OCI-LY7 (cell line): Measurements from ENCODE around the gene SPAG9. TPM values are rescaled to one million over a fixed set of nuclear protein-coding genes. Genes with fewer than 3 reads are reported as not detected.

ENCODE experiments used
- BruUV-seq: library from RNA; stranded (reverse); fragments of 400-500 nt; replicated peaks from 2 replicates; lab custom pipeline; 2021; lab: Mats Ljungman, UMichigan
- CTCF ChIA-PET: fragments of 300-600 bp; sonication (Branson Sonifier 250); formaldehyde crosslinking; loops from one replicate; lab custom pipeline; 2022; ENCODE audit warnings: antibody characterized with exemption; ENCODE audit not compliant: unreplicated experiment; lab: Charles Lee
- POLR2A ChIA-PET: fragments of 300-600 bp; sonication (Branson Sonifier 250); formaldehyde crosslinking; loops from one replicate; lab custom pipeline; 2022; ENCODE audit warnings: antibody characterized with exemption; lab: Charles Lee
- DNase-seq: peaks from one replicate; pipeline ENCODE4 v3.0.0-alpha.2; 2015; ENCODE audit warnings: low spot score
- H2AFZ ChIP-seq: fragments of 200-600 bp; sonication (generic), shearing (Covaris generic); 2 replicates; pipeline ENCODE4 v1.6.1; 2014; ENCODE audit warnings: mild to moderate bottlenecking, antibody characterized with exemption, low read length, moderate library complexity
- H3K27ac ChIP-seq: fragments of 200-600 bp; sonication (generic); 2 replicates; pipeline ENCODE4 v1.5.1; 2014; ENCODE audit warnings: mixed run types, low read depth, mild to moderate bottlenecking, moderate library complexity, low read length, inconsistent platforms; ENCODE audit not compliant: poor library complexity, severe bottlenecking
- H3K36me3 ChIP-seq: fragments of 200-600 bp; sonication (generic); 2 replicates; pipeline ENCODE4 v1.6.1; 2014; ENCODE audit warnings: mild to moderate bottlenecking, antibody characterized with exemption, low read length, moderate library complexity, mixed read lengths; ENCODE audit not compliant: insufficient read depth
- H3K4me1 ChIP-seq: fragments of 200-600 bp; sonication (generic); 2 replicates; pipeline ENCODE4 v1.5.1; 2014; ENCODE audit warnings: mild to moderate bottlenecking, low read length; ENCODE audit not compliant: insufficient read depth, poor library complexity, severe bottlenecking
- H3K4me2 ChIP-seq: fragments of 200-600 bp; sonication (generic); 2 replicates; pipeline ENCODE4 v1.6.1; 2014; ENCODE audit warnings: mild to moderate bottlenecking, low read length
- H3K4me3 ChIP-seq: fragments of 200-600 bp; sonication (generic); 2 replicates; pipeline ENCODE4 v1.5.1; 2014; ENCODE audit warnings: mild to moderate bottlenecking, low read depth, low read length; ENCODE audit not compliant: poor library complexity, severe bottlenecking
- H3K79me2 ChIP-seq: fragments of 200-600 bp; sonication (generic); 2 replicates; pipeline ENCODE4 v1.6.1; 2016; ENCODE audit warnings: low read depth, mild to moderate bottlenecking, low read length, moderate library complexity, mixed read lengths; ENCODE audit not compliant: insufficient read depth
- H3K9me2 ChIP-seq: fragments of 200-600 bp; sonication (generic); 2 replicates; pipeline ENCODE4 v1.6.1; 2016; ENCODE audit warnings: mild to moderate bottlenecking, low read length, mixed read lengths; ENCODE audit not compliant: insufficient read depth
- H3K9me3 ChIP-seq: fragments of 200-600 bp; sonication (generic); 2 replicates; pipeline ENCODE4 v1.6.1; 2014; ENCODE audit warnings: mild to moderate bottlenecking, mixed run types, low read length, mixed read lengths
- H4K20me1 ChIP-seq: fragments of 200-600 bp; sonication (generic); 2 replicates; pipeline ENCODE4 v1.6.1; 2014; ENCODE audit warnings: mild to moderate bottlenecking, antibody characterized with exemption, low read length, moderate library complexity, mixed read lengths; ENCODE audit not compliant: insufficient read depth
- EZH2phosphoT487 ChIP-seq: fragments of 200-600 bp; sonication (generic); IDR thresholded peaks from 2 replicates; pipeline ENCODE4 v1.6.1; 2018; ENCODE audit warnings: low read depth, borderline replicate concordance, mild to moderate bottlenecking, mixed run types, antibody characterized with exemption, low read length, moderate library complexity, mixed read lengths
- intact Hi-C: fragments of 100-400 bp; cut with micrococcal nuclease; formaldehyde crosslinking; loops from one replicate; pipeline ENCODE4 v1.10.0; 2022; ENCODE audit not compliant: unreplicated experiment
- total RNA-seq, 2 experiments: library from RNA; depleted of rRNA in 1 of 2; stranded (reverse); fragments of >200 nt in 1 of 2; shearing (Covaris generic) in 1 of 2; gene quantifications; 2 replicates each; pipeline ENCODE4 v1.2.3, GENCODE V29; 2014 to 2022
- TF ChIP-seq, protein P1 (sequence below): fragments of 200-600 bp; sonication (generic); conservative IDR thresholded peaks from 2 replicates; pipeline ENCODE4 v1.5.1; 2014; ENCODE audit warnings: mild to moderate bottlenecking, antibody characterized with exemption, low read length, moderate library complexity, mixed read lengths

Gene SPAG9
- total RNA-seq, 2 experiments from 2014 or later, result 75.5 to 78.9 TPM

- BruUV-seq, result no TSS peak
- CTCF ChIA-PET, result interaction anchor here (0.6 kb wide), 1 partner anchor 61 kb away, joined by 8 read pairs; no protein-coding TSS in a partner anchor
- H3K4me1 ChIP-seq, result no peaks in the 10 kb centered on the region
- H3K27ac ChIP-seq, result no peak overlapping the region
- POLR2A ChIA-PET, result interaction anchor here (0.7 to 1.1 kb wide), 3 partner anchors 11 to 18 kb away, joined by 3 read pairs; no protein-coding TSS in a partner anchor
- intact Hi-C loops, result no loop called here
- no peak for DNase-seq
- no peaks in the 10 kb centered on the region for H3K9me2 ChIP-seq
- peaks cover 68% of the 10 kb centered on the region for H3K36me3 ChIP-seq
- TF ChIP-seq, protein P1, sequence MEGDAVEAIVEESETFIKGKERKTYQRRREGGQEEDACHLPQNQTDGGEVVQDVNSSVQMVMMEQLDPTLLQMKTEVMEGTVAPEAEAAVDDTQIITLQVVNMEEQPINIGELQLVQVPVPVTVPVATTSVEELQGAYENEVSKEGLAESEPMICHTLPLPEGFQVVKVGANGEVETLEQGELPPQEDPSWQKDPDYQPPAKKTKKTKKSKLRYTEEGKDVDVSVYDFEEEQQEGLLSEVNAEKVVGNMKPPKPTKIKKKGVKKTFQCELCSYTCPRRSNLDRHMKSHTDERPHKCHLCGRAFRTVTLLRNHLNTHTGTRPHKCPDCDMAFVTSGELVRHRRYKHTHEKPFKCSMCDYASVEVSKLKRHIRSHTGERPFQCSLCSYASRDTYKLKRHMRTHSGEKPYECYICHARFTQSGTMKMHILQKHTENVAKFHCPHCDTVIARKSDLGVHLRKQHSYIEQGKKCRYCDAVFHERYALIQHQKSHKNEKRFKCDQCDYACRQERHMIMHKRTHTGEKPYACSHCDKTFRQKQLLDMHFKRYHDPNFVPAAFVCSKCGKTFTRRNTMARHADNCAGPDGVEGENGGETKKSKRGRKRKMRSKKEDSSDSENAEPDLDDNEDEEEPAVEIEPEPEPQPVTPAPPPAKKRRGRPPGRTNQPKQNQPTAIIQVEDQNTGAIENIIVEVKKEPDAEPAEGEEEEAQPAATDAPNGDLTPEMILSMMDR, result no peak
- no peak for TF ChIP-seq EZH2phosphoT487
- no peak overlapping the region for H3K4me3 ChIP-seq
- H4K20me1 ChIP-seq, result no peaks in the 10 kb centered on the region; the same call in 1 of the 2 replicates
- no peak overlapping the region for H2AFZ ChIP-seq
- no peaks in the 10 kb centered on the region for H3K79me2 ChIP-seq
- H3K9me3 ChIP-seq, result no peaks in the 10 kb centered on the region
- H3K4me2 ChIP-seq, result no peak overlapping the region
Observed at GRCh38 chr17:51017270-51017669, 103.4 kb downstream of the SPAG9 start.

- no TSS peak for BruUV-seq
- Histone ChIP-seq H4K20me1 (no peaks in the 10 kb centered on the region; the same call in 1 of the 2 replicates), H3K4me1 (no peaks in the 10 kb centered on the region), H3K4me2 (no peak overlapping the region), H3K9me2 (no peaks in the 10 kb centered on the region), H3K4me3 (no peak overlapping the region), H3K9me3 (no peaks in the 10 kb centered on the region), H3K36me3 (peaks cover 68% of the 10 kb centered on the region), H3K79me2 (no peaks in the 10 kb centered on the region), H2AFZ (no peak overlapping the region), H3K27ac (no peak overlapping the region)
- CTCF ChIA-PET, result no interaction called here
- POLR2A ChIA-PET, result no interaction called here
- no peak for DNase-seq
- intact Hi-C loops, result no loop called here
- TF ChIP-seq, protein P1, result no peak
- no peak for TF ChIP-seq EZH2phosphoT487
Observed at GRCh38 chr17:51016099-51016498, 104.6 kb downstream of the SPAG9 start.

GRCh38 chr17:51015145-51015558 is 105.5 kb downstream of the SPAG9 start:
- DNase-seq, result no peak
- ChIA-PET POLR2A (interaction anchor here (0.7 to 1.5 kb wide), 2 partner anchors 13 to 41 kb away, joined by 3 to 5 read pairs; no protein-coding TSS in a partner anchor), CTCF (no interaction called here)
- intact Hi-C loops, result no loop called here
- no peaks in the 10 kb centered on the region for H3K9me3 ChIP-seq
- peaks cover 59% of the 10 kb centered on the region for H3K36me3 ChIP-seq
- H3K9me2 ChIP-seq, result no peaks in the 10 kb centered on the region
- TF ChIP-seq, protein P1, result no peak
- no peak for TF ChIP-seq EZH2phosphoT487
- no TSS peak for BruUV-seq
- H3K4me3 ChIP-seq, result no peak overlapping the region
- no peaks in the 10 kb centered on the region; the same call in 1 of the 2 replicates for H4K20me1 ChIP-seq
- H3K79me2 ChIP-seq, result no peaks in the 10 kb centered on the region
- H2AFZ ChIP-seq, result no peak overlapping the region
- H3K4me1 ChIP-seq, result no peaks in the 10 kb centered on the region
- H3K4me2 ChIP-seq, result no peak overlapping the region
- no peak overlapping the region for H3K27ac ChIP-seq
